Tibial nerve (tissue), 4 donors: Measurements from ENCODE around the gene RGS16. TPM values are rescaled to one million over a fixed set of nuclear protein-coding genes. Genes with fewer than 3 reads are reported as not detected.

Experiments
- DNase-seq, 2 donors: peaks; one replicate each; pipeline ENCODE4 v3.0.0-alpha.2; 2019; ENCODE audit warnings: low spot score in 2 of 2
- H3K27ac ChIP-seq, 4 donors: fragments of 200-600 bp; sonication (generic) in 3 of 4; one replicate each; pipeline ENCODE4 v1.5.1; 2017 to 2019; ENCODE audit warnings: mild to moderate bottlenecking in 1 of 4
- H3K27me3 ChIP-seq, 2 donors: fragments of 200-600 bp; sonication (generic) in 1 of 2; one replicate each; pipeline versions ENCODE4 v1.5.1 to v1.6.0; 2017 to 2019
- H3K36me3 ChIP-seq, 3 donors: fragments of 200-600 bp; sonication (generic); one replicate each; pipeline ENCODE4 v1.5.1; 2018 to 2019
- H3K4me1 ChIP-seq, 4 donors: fragments of 200-600 bp; sonication (generic) in 3 of 4; one replicate each; pipeline ENCODE4 v1.5.1; 2017 to 2019
- H3K4me3 ChIP-seq, 4 donors: fragments of 200-600 bp; sonication (generic) in 3 of 4; one replicate each; pipeline ENCODE4 v1.5.1; 2017 to 2019; ENCODE audit warnings: mild to moderate bottlenecking in 1 of 4, moderate library complexity in 1 of 4
- H3K9me3 ChIP-seq, 4 donors: fragments of 200-600 bp; sonication (generic) in 3 of 4; one replicate each; pipeline ENCODE4 v1.5.1; 2017 to 2019
- EP300 ChIP-seq, 2 donors: sonication (generic); formaldehyde crosslinking; IDR thresholded peaks; one replicate each; pipeline ENCODE4 v1.6.1; 2017; ENCODE audit warnings: antibody characterized with exemption in 2 of 2, mild to moderate bottlenecking in 1 of 2
- POLR2A ChIP-seq, 2 donors: fragments of 450-650 bp; IDR thresholded peaks; one replicate each; pipeline ENCODE4 v1.6.1; 2017; ENCODE audit warnings: antibody characterized with exemption in 2 of 2, mild to moderate bottlenecking in 2 of 2, moderate library complexity in 2 of 2
- WGBS, 2 donors: methylation state at CpG; one replicate each; pipeline ENCODE4 v1.1.5; 2018; 5-methylcytosine and 5-hydroxymethylcytosine counted together
- total RNA-seq, 4 donors: library from RNA; depleted of rRNA; stranded (reverse); fragments of >200 nt; gene quantifications; one replicate each; pipeline ENCODE4 v1.1.0, GENCODE V29; 2016
- TF ChIP-seq, protein P1 (sequence below), 5 experiments: fragments of 200-600 bp in 3 of 5; fragments of 450-650 bp in 2 of 5; sonication (generic) in 3 of 5; IDR thresholded peaks; one replicate each; pipeline ENCODE4 v1.5.1; 2016 to 2019; ENCODE audit warnings: antibody characterized with exemption in 5 of 5, mild to moderate bottlenecking in 3 of 5, moderate library complexity in 2 of 5

RGS16 gene
- total RNA-seq, 4 donors from 2014 or later = 0.78 to 2.1 (median 1.2) TPM

DNA sequence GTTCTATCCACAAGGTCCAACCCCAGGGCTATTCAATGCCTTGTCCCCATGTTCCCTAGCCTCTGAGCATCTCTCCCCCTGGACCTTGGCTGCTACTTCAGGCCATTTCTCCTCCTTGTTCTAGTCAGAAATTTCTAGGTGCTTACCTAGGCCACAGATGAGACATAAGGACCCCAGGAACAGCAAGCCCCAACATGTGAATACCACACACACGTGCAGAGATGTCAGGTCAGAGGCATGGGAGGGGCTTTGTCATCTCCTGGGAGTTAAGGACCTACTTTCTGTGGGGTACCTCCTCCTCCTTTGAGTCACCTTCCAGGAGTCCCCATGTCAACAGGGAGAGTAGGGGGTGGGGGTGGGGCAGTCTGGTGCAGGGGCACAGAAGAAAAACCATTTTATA, 7.1 kb upstream of the RGS16 start:
- Histone ChIP-seq H3K4me1 (peaks cover 0 to 19% (median 12%) of the 10 kb centered on the region in 4 donors), H3K27ac (no peak overlapping the region), H3K9me3 (no peaks in the 10 kb centered on the region), H3K36me3 (no peaks in the 10 kb centered on the region), H3K27me3 (no peaks in the 10 kb centered on the region), H3K4me3 (no peak overlapping the region)
- no peak for DNase-seq
- 71 to 86% methylated on average over 1 of the region's 1 CpG for WGBS, 2 donors
- TF ChIP-seq POLR2A (IDR thresholded peaks at IDR 0.05) = no peak
- TF ChIP-seq, protein P1, sequence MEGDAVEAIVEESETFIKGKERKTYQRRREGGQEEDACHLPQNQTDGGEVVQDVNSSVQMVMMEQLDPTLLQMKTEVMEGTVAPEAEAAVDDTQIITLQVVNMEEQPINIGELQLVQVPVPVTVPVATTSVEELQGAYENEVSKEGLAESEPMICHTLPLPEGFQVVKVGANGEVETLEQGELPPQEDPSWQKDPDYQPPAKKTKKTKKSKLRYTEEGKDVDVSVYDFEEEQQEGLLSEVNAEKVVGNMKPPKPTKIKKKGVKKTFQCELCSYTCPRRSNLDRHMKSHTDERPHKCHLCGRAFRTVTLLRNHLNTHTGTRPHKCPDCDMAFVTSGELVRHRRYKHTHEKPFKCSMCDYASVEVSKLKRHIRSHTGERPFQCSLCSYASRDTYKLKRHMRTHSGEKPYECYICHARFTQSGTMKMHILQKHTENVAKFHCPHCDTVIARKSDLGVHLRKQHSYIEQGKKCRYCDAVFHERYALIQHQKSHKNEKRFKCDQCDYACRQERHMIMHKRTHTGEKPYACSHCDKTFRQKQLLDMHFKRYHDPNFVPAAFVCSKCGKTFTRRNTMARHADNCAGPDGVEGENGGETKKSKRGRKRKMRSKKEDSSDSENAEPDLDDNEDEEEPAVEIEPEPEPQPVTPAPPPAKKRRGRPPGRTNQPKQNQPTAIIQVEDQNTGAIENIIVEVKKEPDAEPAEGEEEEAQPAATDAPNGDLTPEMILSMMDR (IDR thresholded peaks at IDR 0.05) = no peak
- no peak for TF ChIP-seq EP300 (IDR thresholded peaks at IDR 0.05)

DNA sequence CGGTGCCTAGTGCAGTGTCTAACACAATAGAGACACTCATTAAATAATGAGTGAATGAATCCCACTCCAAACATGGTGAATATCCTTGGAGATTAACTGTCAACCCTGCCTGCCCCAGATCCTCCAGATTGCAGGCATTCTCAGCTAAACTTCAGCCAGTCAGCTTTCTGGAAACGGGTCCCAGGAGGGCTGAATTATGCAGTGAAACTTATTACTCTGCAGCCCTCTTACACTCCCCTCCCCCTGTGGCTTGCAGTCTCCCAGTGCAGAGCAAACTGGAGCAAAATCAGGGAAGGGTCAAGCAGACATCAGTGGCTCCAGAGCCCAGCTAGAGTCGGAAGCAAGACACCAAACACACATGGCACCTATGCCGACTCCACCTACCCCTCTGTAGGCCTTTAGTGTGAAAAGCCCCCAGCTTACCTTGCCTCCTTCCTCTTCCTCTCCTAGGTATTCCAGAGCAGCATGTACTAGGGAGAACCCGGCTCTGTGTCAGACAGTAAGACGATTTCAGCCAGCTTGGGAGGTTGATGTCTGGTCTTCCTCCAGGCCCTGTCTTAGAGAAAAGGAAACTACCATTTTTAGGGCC, 6.5 kb upstream of the RGS16 start:
- no peak overlapping the region for H3K27ac ChIP-seq
- H3K36me3 ChIP-seq = no peaks in the 10 kb centered on the region
- no peaks in the 10 kb centered on the region for H3K27me3 ChIP-seq
- H3K4me1 ChIP-seq = peaks cover 0 to 13% (median 7%) of the 10 kb centered on the region in 4 donors
- no peak overlapping the region for H3K4me3 ChIP-seq
- WGBS, 2 donors = 70 to 80% methylated on average over 6 of the region's 6 CpGs
- no peaks in the 10 kb centered on the region for H3K9me3 ChIP-seq
- no peak for DNase-seq
- TF ChIP-seq EP300 (IDR thresholded peaks at IDR 0.05) (no peak), POLR2A (IDR thresholded peaks at IDR 0.05) (no peak)
- TF ChIP-seq, protein P1 (IDR thresholded peaks at IDR 0.05) = no peak

DNA sequence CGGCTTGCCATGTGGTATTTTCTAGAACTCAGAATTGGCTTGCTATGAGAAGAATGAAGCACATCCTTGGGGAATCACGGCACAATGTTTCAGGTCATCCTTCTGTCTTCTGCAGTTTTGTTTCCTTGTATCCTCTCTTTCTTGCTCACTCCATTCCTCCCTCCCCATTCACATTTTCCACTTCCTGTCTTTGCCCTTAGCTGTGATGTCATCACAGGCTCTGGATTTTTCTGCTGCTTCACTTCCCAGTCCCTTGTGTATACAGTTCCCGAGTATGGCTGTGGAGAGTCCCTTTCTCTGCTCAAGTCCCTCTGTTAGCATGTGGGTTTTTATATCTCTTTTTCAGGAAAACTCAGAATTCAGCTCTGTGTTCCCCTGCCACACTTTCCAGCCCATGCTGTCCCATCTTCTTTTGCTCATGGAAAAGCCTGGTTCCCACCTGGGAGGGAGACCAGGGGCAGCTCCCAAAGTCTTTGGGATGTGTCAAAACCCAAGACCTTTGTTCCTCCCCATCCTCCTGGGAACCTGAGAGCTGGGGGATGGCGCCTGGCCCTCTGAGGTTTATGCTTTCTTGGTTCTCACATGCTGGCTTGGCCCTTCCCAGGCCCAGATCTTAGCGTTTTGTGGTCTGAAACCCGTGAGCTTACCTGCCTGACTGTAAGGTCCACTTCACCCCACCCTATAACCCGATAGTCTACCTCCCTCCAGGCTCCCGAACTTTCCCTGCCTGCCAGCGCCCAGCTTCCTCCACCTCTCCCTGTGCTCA, 4.8 kb upstream of the RGS16 start:
- Histone ChIP-seq H3K4me1 (peaks cover 0 to 11% (median 2%) of the 10 kb centered on the region in 4 donors), H3K9me3 (no peaks in the 10 kb centered on the region), H3K27me3 (no peaks in the 10 kb centered on the region), H3K36me3 (no peaks in the 10 kb centered on the region), H3K4me3 (no peak overlapping the region), H3K27ac (no peak overlapping the region)
- no peak for DNase-seq
- 73 to 79% methylated on average over 9 of the region's 9 CpGs for WGBS, 2 donors
- no peak for TF ChIP-seq EP300 (IDR thresholded peaks at IDR 0.05)
- TF ChIP-seq, protein P1 (IDR thresholded peaks at IDR 0.05) = no peak
- no peak for TF ChIP-seq POLR2A (IDR thresholded peaks at IDR 0.05)

DNA sequence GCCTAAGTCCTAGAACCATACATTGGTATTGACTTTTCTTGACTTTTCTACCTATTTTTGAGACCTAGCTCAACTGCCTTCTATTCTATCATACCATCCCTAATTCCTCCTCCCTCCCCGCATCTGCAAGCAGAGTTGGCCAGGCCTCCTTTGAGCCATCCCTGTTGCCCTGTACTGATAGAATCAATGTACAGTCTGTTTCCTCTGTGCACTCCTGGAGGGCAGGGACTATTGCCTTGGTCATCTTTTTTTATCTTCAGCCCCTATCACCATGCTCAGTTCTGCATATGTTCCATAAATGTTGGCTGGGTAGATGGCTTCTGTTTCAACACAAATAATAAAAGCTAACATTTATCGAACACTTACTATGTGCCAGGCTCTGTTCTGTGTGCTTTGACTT, 4.0 kb upstream of the RGS16 start:
- TF ChIP-seq EP300 (IDR thresholded peaks at IDR 0.05) (no peak), POLR2A (IDR thresholded peaks at IDR 0.05) (no peak)
- TF ChIP-seq, protein P1 (IDR thresholded peaks at IDR 0.05) = no peak
- 97 to 100% methylated on average over 2 of the region's 2 CpGs for WGBS, 2 donors
- H3K9me3 ChIP-seq = no peaks in the 10 kb centered on the region
- no peak overlapping the region for H3K4me3 ChIP-seq
- H3K27me3 ChIP-seq = no peaks in the 10 kb centered on the region
- DNase-seq = no peak
- no peak overlapping the region for H3K27ac ChIP-seq
- no peaks in the 10 kb centered on the region for H3K36me3 ChIP-seq
- H3K4me1 ChIP-seq = peaks cover 0 to 16% (median 7%) of the 10 kb centered on the region in 4 donors

DNA sequence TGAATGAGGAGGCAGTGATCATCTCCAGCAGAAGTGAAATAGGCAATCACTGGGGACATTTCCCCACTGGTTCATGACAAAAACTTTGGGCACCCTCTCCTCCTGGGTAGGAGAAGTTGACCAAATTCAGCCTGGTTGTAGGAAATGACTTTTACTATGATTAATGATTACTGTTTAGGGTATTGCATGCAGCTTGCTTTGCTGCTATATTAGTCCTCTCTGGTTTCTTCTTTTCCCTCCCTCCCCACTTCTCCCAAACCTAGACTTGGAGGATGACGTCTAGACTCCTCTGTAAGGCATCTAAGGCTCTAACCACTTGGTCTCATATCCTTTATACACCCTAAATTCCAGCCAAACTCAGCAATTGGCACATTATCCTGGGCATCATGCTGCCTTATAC, 3.4 kb upstream of the RGS16 start:
- no peaks in the 10 kb centered on the region for H3K36me3 ChIP-seq
- no peak overlapping the region for H3K4me3 ChIP-seq
- DNase-seq = no peak
- TF ChIP-seq EP300 (IDR thresholded peaks at IDR 0.05) = no peak
- no peak for TF ChIP-seq POLR2A (IDR thresholded peaks at IDR 0.05)
- TF ChIP-seq, protein P1 (IDR thresholded peaks at IDR 0.05) = no peak
- no peaks in the 10 kb centered on the region for H3K27me3 ChIP-seq
- WGBS, 2 donors = 61 to 76% methylated on average over 1 of the region's 1 CpG
- peaks cover 0 to 23% (median 10%) of the 10 kb centered on the region in 4 donors for H3K4me1 ChIP-seq
- no peaks in the 10 kb centered on the region for H3K9me3 ChIP-seq
- H3K27ac ChIP-seq = no peak overlapping the region
